Prostate gland (tissue), 2 donors: Measurements from ENCODE around the gene ADIG. TPM values are rescaled to one million over a fixed set of nuclear protein-coding genes. Genes with fewer than 3 reads are reported as not detected.

Source experiments
- DNase-seq: peaks from one replicate; pipeline ENCODE4 v3.0.0-alpha.2; 2019; ENCODE audit warnings: low spot score
- H3K27ac ChIP-seq, 2 donors: fragments of 200-600 bp; sonication (generic); 2 replicates each; pipeline ENCODE4 v1.5.1; 2017 to 2019
- H3K27me3 ChIP-seq: fragments of 200-600 bp; sonication (generic); replicated peaks from 2 replicates; pipeline ENCODE4 v1.5.1; 2019; ENCODE audit not compliant: insufficient read depth
- H3K36me3 ChIP-seq, 2 donors: fragments of 200-600 bp; sonication (generic); 1 replicate in 1 of 2; 2 replicates in 1 of 2; pipeline versions ENCODE4 v1.5.1 to v1.8.1; 2017 to 2019
- H3K4me1 ChIP-seq: fragments of 200-600 bp; sonication (generic); replicated peaks from 2 replicates; pipeline ENCODE4 v1.5.1; 2019
- H3K4me3 ChIP-seq, 2 donors: fragments of 200-600 bp; sonication (generic); 2 replicates each; pipeline ENCODE4 v1.5.1; 2017 to 2019
- H3K9me3 ChIP-seq: fragments of 200-600 bp; sonication (generic); 2 replicates; pipeline ENCODE4 v1.5.1; 2017
- CTCF ChIP-seq, 4 experiments: fragments of 200-600 bp in 2 of 4; fragments of 450-650 bp in 2 of 4; sonication (generic) in 2 of 4; IDR thresholded peaks; 1 replicate in 3 of 4; 2 replicates in 1 of 4; pipeline ENCODE4 v1.5.1; 2016 to 2019; ENCODE audit warnings: antibody characterized with exemption in 4 of 4, mild to moderate bottlenecking in 2 of 4, moderate library complexity in 2 of 4
- POLR2A ChIP-seq: fragments of 450-650 bp; IDR thresholded peaks from one replicate; pipeline ENCODE4 v1.6.1; 2016; ENCODE audit warnings: antibody characterized with exemption, mild to moderate bottlenecking
- POLR2AphosphoS5 ChIP-seq: sonication (generic); formaldehyde crosslinking; IDR thresholded peaks from one replicate; pipeline ENCODE4 v1.6.1; 2017; ENCODE audit warnings: antibody characterized with exemption
- WGBS: methylation state at CpG from one replicate; pipeline ENCODE4 v1.1.5; 2018; 5-methylcytosine and 5-hydroxymethylcytosine counted together
- intact Hi-C: fragments of 100-400 bp; cut with DNase I; formaldehyde crosslinking; loops from one replicate; pipeline ENCODE4 v1.14.2; 2022
- total RNA-seq, 2 donors: library from RNA; depleted of rRNA; stranded (reverse); fragments of >200 nt; gene quantifications; one replicate each; pipeline ENCODE4 v1.1.0, GENCODE V29; 2016

The ADIG gene
- total RNA-seq, 2 donors from 2014 or later = not detected

DNA sequence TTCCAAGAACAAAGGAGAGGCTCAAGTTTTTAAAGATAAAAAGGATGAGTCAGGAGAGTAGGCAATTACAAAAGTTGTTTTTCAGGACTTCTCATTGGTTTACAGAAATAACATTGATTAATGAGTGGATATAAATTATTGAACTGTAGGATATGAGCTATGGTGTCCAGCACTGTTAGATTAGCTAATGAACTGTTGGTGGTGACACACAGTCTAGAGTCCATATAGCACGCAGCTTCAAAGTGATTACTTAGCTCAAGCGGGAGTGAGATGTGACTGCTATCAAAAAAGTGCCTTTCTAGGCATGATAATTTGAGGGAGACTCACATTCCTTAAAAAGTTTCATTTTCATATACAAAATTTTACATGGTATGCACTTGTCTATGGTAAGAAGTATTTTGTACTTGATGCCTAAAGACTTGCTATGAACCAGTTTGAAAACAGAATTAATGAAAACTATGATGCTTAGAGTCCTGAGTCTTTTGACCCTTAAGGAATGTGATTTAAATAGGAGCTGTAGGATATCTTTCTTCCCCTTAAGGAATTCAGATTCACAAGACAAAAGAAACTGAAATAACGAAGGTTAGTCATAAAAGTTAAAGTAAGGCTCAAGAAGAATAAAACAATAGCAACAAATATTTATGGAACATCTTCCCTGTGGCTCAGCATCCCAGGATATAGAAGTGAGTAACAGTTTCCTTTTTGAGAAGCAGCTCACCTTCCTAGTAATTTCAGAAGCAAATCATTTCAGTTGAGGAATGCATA is 22.2 kb upstream of the ADIG start:
- Histone ChIP-seq H3K36me3 (no peaks in the 10 kb centered on the region), H3K9me3 (no peaks in the 10 kb centered on the region), H3K27ac (peak overlapping the region in 1 of 2 donors; percentile 8), H3K4me3 (no peak overlapping the region), H3K4me1 (peaks cover 2% of the 10 kb centered on the region), H3K27me3 (no peaks in the 10 kb centered on the region)
- 95% methylated on average over 3 of the region's 3 CpGs for WGBS
- no peak for DNase-seq
- intact Hi-C loops = no loop called here
- TF ChIP-seq CTCF (IDR thresholded peaks at IDR 0.05) (no peak), POLR2A (no peak), POLR2AphosphoS5 (no peak)

DNA sequence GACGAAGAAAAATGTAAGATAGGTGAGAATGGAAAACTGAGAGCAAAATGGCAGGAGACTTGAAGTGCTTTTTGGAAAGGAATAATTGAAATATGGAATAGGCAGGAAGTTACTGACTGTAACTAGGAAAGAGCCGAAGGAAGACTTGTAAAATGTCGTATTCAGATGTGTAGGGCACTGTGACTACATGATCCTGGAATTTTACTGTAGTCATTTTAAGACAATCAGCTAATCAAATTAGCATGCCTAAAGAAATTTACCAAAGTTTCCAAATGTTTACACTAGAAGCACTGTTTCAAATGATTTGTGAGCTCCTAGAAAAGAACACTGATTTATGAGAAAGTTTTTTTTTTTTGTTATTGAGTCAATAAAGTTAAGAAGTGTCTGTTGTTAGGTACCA is 21.2 kb upstream of the ADIG start:
- no peaks in the 10 kb centered on the region for H3K9me3 ChIP-seq
- WGBS = 58% methylated on average over 3 of the region's 3 CpGs
- intact Hi-C loops = no loop called here
- DNase-seq = no peak
- peaks cover 2% of the 10 kb centered on the region for H3K4me1 ChIP-seq
- no peaks in the 10 kb centered on the region for H3K27me3 ChIP-seq
- H3K27ac ChIP-seq = peak overlapping the region in 1 of 2 donors; percentile 8
- no peak overlapping the region for H3K4me3 ChIP-seq
- TF ChIP-seq CTCF (IDR thresholded peaks at IDR 0.05) = no peak
- TF ChIP-seq POLR2AphosphoS5 = no peak
- no peak for TF ChIP-seq POLR2A
- no peaks in the 10 kb centered on the region for H3K36me3 ChIP-seq

DNA sequence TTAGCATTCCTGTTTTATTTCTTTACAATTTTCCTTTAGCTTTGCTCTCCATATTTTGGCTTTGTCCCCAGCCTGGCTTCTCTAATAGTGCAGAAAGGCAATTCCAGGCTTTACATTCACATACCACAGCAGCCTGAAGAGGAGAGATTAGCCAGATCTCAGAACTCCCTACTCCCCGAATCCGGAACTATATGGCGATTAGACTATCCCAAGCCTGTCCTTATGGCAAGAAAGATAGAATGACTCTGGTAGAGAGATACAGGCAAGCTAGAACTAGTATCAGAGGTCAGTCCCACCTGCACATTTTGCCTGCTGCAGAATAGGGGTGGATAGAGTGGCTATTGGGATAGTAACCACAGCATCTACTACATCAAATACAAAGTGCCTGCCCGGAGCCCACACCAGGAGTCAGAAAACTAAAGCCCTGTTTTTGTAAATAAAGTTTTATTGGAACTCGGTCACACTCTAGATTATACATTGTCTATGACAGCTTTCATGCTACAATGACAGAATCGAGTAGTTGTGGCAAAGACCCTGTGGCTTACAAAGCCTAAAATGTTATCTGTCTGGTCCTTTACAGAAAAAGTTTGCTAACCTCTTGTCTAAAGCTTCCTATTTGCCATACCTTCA is 17.1 kb upstream of the ADIG start:
- WGBS = 95% methylated on average over 6 of the region's 6 CpGs
- H3K27me3 ChIP-seq = no peaks in the 10 kb centered on the region
- H3K36me3 ChIP-seq = no peaks in the 10 kb centered on the region
- intact Hi-C loops = no loop called here
- no peaks in the 10 kb centered on the region for H3K4me1 ChIP-seq
- H3K27ac ChIP-seq = no peak overlapping the region
- no peaks in the 10 kb centered on the region for H3K9me3 ChIP-seq
- TF ChIP-seq POLR2A (no peak), POLR2AphosphoS5 (no peak), CTCF (IDR thresholded peaks at IDR 0.05) (no peak)
- no peak overlapping the region for H3K4me3 ChIP-seq
- no peak for DNase-seq

DNA sequence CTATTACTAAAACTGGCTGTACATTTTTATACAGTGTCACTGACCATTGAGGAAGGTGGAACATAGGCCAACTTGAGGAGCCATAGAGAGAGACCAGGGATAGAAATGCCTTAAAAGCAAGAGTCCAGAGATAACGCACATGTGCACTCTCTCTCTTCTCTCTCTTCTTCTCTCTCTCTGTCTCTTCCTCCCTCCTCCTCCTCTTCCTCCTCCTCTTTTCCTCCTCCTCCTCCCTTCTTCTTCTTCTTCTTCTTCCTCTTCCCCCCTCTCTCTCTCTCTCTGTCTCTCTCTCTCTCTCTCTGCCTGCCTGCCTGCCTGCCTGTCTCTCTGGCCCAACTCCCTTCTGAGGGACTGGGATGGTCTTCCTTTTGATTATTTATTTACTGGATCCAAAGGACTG is 16.3 kb upstream of the ADIG start:
- Histone ChIP-seq H3K36me3 (no peaks in the 10 kb centered on the region), H3K9me3 (no peaks in the 10 kb centered on the region), H3K27me3 (no peaks in the 10 kb centered on the region), H3K4me1 (no peaks in the 10 kb centered on the region), H3K27ac (no peak overlapping the region), H3K4me3 (no peak overlapping the region)
- intact Hi-C loops = no loop called here
- 100% methylated on average over 1 of the region's 1 CpG for WGBS
- TF ChIP-seq POLR2AphosphoS5 (no peak), POLR2A (no peak), CTCF (IDR thresholded peaks at IDR 0.05) (no peak)
- no peak for DNase-seq
